ENCODE measurements around the gene DYNLL1. TPM values are rescaled to one million over a fixed set of nuclear protein-coding genes. Genes with fewer than 3 reads are reported as not detected.
"Not testable (repeated sequence)": the region's sequence is repeated elsewhere in the genome, so short reads cannot be mapped to it uniquely, and the experiment has no call there.

DYNLL1 gene
- total RNA-seq, 1 experiment from 2014 or later, result 497 TPM

GRCh38 chr12:120508537-120508936, 12.6 kb downstream of the DYNLL1 start:
- H3K27ac ChIP-seq, result no peak overlapping the region
- peaks cover 41% of the 10 kb centered on the region for H3K36me3 ChIP-seq
- no peaks in the 10 kb centered on the region for H3K9me3 ChIP-seq (replicated peaks)
- H3K4me1 ChIP-seq (replicated peaks), result no peaks in the 10 kb centered on the region
- H3K27me3 ChIP-seq (replicated peaks), result no peaks in the 10 kb centered on the region
- H3K4me3 ChIP-seq, result no peak overlapping the region
- DNase-seq (ENCODE audit: low read depth in 1 of 2, low spot score in 2 of 2), result no peak

GRCh38 chr12:120514002-120514401, 18.1 kb downstream of the DYNLL1 start:
- no peak for DNase-seq (ENCODE audit: low read depth in 1 of 2, low spot score in 2 of 2)
- H3K4me3 ChIP-seq, result no peak overlapping the region
- H3K27me3 ChIP-seq (replicated peaks), result no peaks in the 10 kb centered on the region
- no peaks in the 10 kb centered on the region for H3K4me1 ChIP-seq (replicated peaks)
- no peaks in the 10 kb centered on the region for H3K9me3 ChIP-seq (replicated peaks)
- no peak overlapping the region for H3K27ac ChIP-seq
- peaks cover 45% of the 10 kb centered on the region for H3K36me3 ChIP-seq

- Histone ChIP-seq H3K4me3 (no peak overlapping the region), H3K27me3 (replicated peaks) (no peaks in the 10 kb centered on the region), H3K27ac (no peak overlapping the region), H3K4me1 (replicated peaks) (no peaks in the 10 kb centered on the region), H3K9me3 (replicated peaks) (no peaks in the 10 kb centered on the region), H3K36me3 (peaks cover 35% of the 10 kb centered on the region)
- DNase-seq (ENCODE audit: low read depth in 1 of 2, low spot score in 2 of 2), result no peak
These were observed 19.6 kb downstream of the DYNLL1 start for GRCh38 chr12:120515496-120515895.

GRCh38 chr12:120519324-120519723, 23.4 kb downstream of the DYNLL1 start:
- not testable (repeated sequence) for DNase-seq (ENCODE audit: low read depth in 1 of 2, low spot score in 2 of 2); H3K27ac ChIP-seq; H3K4me3 ChIP-seq

GRCh38 chr12:120522568-120522967, 26.7 kb downstream of the DYNLL1 start:
- no peaks in the 10 kb centered on the region for H3K27me3 ChIP-seq (replicated peaks)
- no peaks in the 10 kb centered on the region for H3K9me3 ChIP-seq (replicated peaks)
- H3K4me1 ChIP-seq (replicated peaks), result peaks cover 5% of the 10 kb centered on the region; the same call in 1 of the 2 replicates
- peaks cover 13% of the 10 kb centered on the region for H3K36me3 ChIP-seq
- H3K27ac ChIP-seq, result no peak overlapping the region
- no peak for DNase-seq (ENCODE audit: low read depth in 1 of 2, low spot score in 2 of 2)
- no peak overlapping the region for H3K4me3 ChIP-seq

More at GRCh38 chr12:120519324-120519723, 23.4 kb downstream of the DYNLL1 start:
- not testable (repeated sequence) for H3K4me1 ChIP-seq (replicated peaks); H3K9me3 ChIP-seq (replicated peaks); H3K27me3 ChIP-seq (replicated peaks)
- peaks cover 31% of the 10 kb centered on the region for H3K36me3 ChIP-seq

- H3K27ac ChIP-seq, result peak within 1 kb of the TSS; percentile 87
- H3K4me3 ChIP-seq, result peak within 1 kb of the TSS; percentile 67
- no peaks in the 10 kb centered on the region for H3K27me3 ChIP-seq (replicated peaks)
- no peaks in the 10 kb centered on the region for H3K9me3 ChIP-seq (replicated peaks)
- peak; percentile 86 for DNase-seq (ENCODE audit: low read depth in 1 of 2, low spot score in 2 of 2)
- 0 out of 2 replicates have a peak, but pooled peaks cover 7% of the 10 kb centered on the region for H3K36me3 ChIP-seq
- H3K4me1 ChIP-seq (replicated peaks), result peaks cover 8% of the 10 kb centered on the region
These were observed 33.1 kb downstream of the DYNLL1 start, which contains the start of gene COQ5 for GRCh38 chr12:120528861-120529525. COQ5 (minus strand) TSS chr12:120529158; CDS start chr12:120529141, 17 bp downstream.

- H3K27ac ChIP-seq, result peak overlapping the region; percentile 87
- H3K36me3 ChIP-seq, result peaks cover 13% of the 10 kb centered on the region
- peak in 1 of 2 experiments; percentile 51 for DNase-seq (ENCODE audit: low read depth in 1 of 2, low spot score in 2 of 2)
- peak overlapping the region; percentile 67 for H3K4me3 ChIP-seq
- no peaks in the 10 kb centered on the region for H3K9me3 ChIP-seq (replicated peaks)
- no peaks in the 10 kb centered on the region for H3K27me3 ChIP-seq (replicated peaks)
- peaks cover 8% of the 10 kb centered on the region for H3K4me1 ChIP-seq (replicated peaks)
These were observed 33.9 kb downstream of the DYNLL1 start for GRCh38 chr12:120529641-120530417.

GRCh38 chr12:120530418-120530761, 34.5 kb downstream of the DYNLL1 start:
- Histone ChIP-seq H3K4me1 (replicated peaks) (peaks cover 11% of the 10 kb centered on the region), H3K36me3 (peaks cover 14% of the 10 kb centered on the region), H3K4me3 (peak overlapping the region; percentile 67)
- H3K27me3 ChIP-seq (replicated peaks); H3K27ac ChIP-seq; H3K9me3 ChIP-seq (replicated peaks); DNase-seq (ENCODE audit: low read depth in 1 of 2, low spot score in 2 of 2): not testable (repeated sequence)

- DNase-seq (ENCODE audit: low read depth in 1 of 2, low spot score in 2 of 2), result no peak
- H3K27me3 ChIP-seq (replicated peaks), result no peaks in the 10 kb centered on the region
- peaks cover 25% of the 10 kb centered on the region for H3K4me1 ChIP-seq (replicated peaks)
- H3K9me3 ChIP-seq (replicated peaks), result no peaks in the 10 kb centered on the region
- no peak overlapping the region for H3K4me3 ChIP-seq
- H3K27ac ChIP-seq, result no peak overlapping the region
- peaks cover 34% of the 10 kb centered on the region for H3K36me3 ChIP-seq
These were observed 36.9 kb downstream of the DYNLL1 start for GRCh38 chr12:120532701-120533238.

GRCh38 chr12:120534203-120534702, 38.3 kb downstream of the DYNLL1 start, which contains the start of gene RNF10:
RNF10 (plus strand) TSS chr12:120534356; CDS start chr12:120534812, 456 bp downstream.
- peak within 1 kb of the TSS; percentile 83 for H3K4me3 ChIP-seq
- peaks cover 40% of the 10 kb centered on the region for H3K36me3 ChIP-seq
- peak within 1 kb of the TSS; percentile 52 for H3K27ac ChIP-seq
- DNase-seq (ENCODE audit: low read depth in 1 of 2, low spot score in 2 of 2), result peak; percentile 70 to 84
- peaks cover 37% of the 10 kb centered on the region for H3K4me1 ChIP-seq (replicated peaks)
- H3K9me3 ChIP-seq (replicated peaks), result no peaks in the 10 kb centered on the region
- no peaks in the 10 kb centered on the region for H3K27me3 ChIP-seq (replicated peaks)

GRCh38 chr12:120534703-120535655, 39.1 kb downstream of the DYNLL1 start:
- H3K4me3 ChIP-seq, result peak overlapping the region; percentile 83
- H3K36me3 ChIP-seq, result peaks cover 45% of the 10 kb centered on the region
- H3K9me3 ChIP-seq (replicated peaks), result no peaks in the 10 kb centered on the region
- H3K4me1 ChIP-seq (replicated peaks), result peaks cover 38% of the 10 kb centered on the region
- H3K27ac ChIP-seq, result peak overlapping the region; percentile 52
- peak; percentile 50 to 63 for DNase-seq (ENCODE audit: low read depth in 1 of 2, low spot score in 2 of 2)
- no peaks in the 10 kb centered on the region for H3K27me3 ChIP-seq (replicated peaks)

GRCh38 chr12:120536064-120536791, 40.3 kb downstream of the DYNLL1 start:
- DNase-seq (ENCODE audit: low read depth in 1 of 2, low spot score in 2 of 2), result no peak
- Histone ChIP-seq H3K4me1 (replicated peaks) (peaks cover 38% of the 10 kb centered on the region), H3K27me3 (replicated peaks) (no peaks in the 10 kb centered on the region), H3K36me3 (peaks cover 54% of the 10 kb centered on the region), H3K9me3 (replicated peaks) (no peaks in the 10 kb centered on the region), H3K4me3 (peak overlapping the region; percentile 83), H3K27ac (no peak overlapping the region)
